Endometrial microvascular endothelial cells (primary cell): Measurements from ENCODE around the gene SLC25A13. TPM values are rescaled to one million over a fixed set of nuclear protein-coding genes. Genes with fewer than 3 reads are reported as not detected.

Experiments
- in situ Hi-C: cut with HindIII; loops from 2 replicates; pipeline ENCODE4 v1.10.0; 2017; ENCODE audit warnings: low sequenced_read_pairs, low pct_unique_long_range_greater_than_20kb; ENCODE audit errors: inconsistent ontology term
- total RNA-seq: library from RNA; depleted of rRNA; stranded (reverse); fragments of >200 nt; gene quantifications from one replicate; pipeline ENCODE4 v1.2.3, GENCODE V29; 2015; ENCODE audit errors: inconsistent ontology term

Gene SLC25A13
- total RNA-seq, 1 donor from 2014 or later = 39.2 TPM

- in situ Hi-C loops = no loop called here
Measured at GRCh38 chr7:96084881-96085553, 236.9 kb downstream of the SLC25A13 start.

GRCh38 chr7:96080027-96080426 is 241.9 kb downstream of the SLC25A13 start:
- in situ Hi-C loops = no loop called here

GRCh38 chr7:96076350-96076707 is 245.6 kb downstream of the SLC25A13 start:
- in situ Hi-C loops = no loop called here

- in situ Hi-C loops = no loop called here
Measured at GRCh38 chr7:96075510-96076349, 246.2 kb downstream of the SLC25A13 start.

- in situ Hi-C loops = no loop called here
Measured at GRCh38 chr7:96074871-96075270, 247.0 kb downstream of the SLC25A13 start.
